WERI-Rb-1 (cell line): ENCODE data around the gene DGKI.

Source experiments
- DNase-seq: peaks from one replicate; pipeline ENCODE4 v3.0.0-alpha.2; 2020
- H3K27ac ChIP-seq: fragments of 250-450 bp; sonication (Bioruptor Pico); 2 replicates; pipeline ENCODE4 v1.5.1; 2020; ENCODE audit warnings: mild to moderate bottlenecking, moderate library complexity
- H3K27me3 ChIP-seq: fragments of 250-450 bp; sonication (Bioruptor Pico); 2 replicates; pipeline ENCODE4 v1.5.1; 2021; ENCODE audit warnings: mild to moderate bottlenecking, low read depth, moderate library complexity; ENCODE audit not compliant: insufficient read depth, severe bottlenecking
- H3K36me3 ChIP-seq: fragments of 250-450 bp; sonication (Bioruptor Pico); 2 replicates; pipeline ENCODE4 v1.5.1; 2020; ENCODE audit warnings: mild to moderate bottlenecking, moderate library complexity
- H3K4me3 ChIP-seq: 2 replicates; pipeline ENCODE4 v1.5.1; 2011; ENCODE audit warnings: low read depth, mild to moderate bottlenecking, control low read depth, low read length
- H3K9me3 ChIP-seq: fragments of 250-450 bp; sonication (Bioruptor Pico); 2 replicates; pipeline ENCODE4 v1.5.1; 2021; ENCODE audit warnings: mild to moderate bottlenecking, moderate library complexity; ENCODE audit not compliant: severe bottlenecking
- TF ChIP-seq, protein P1 (sequence below): IDR thresholded peaks from 2 replicates; pipeline ENCODE4 v1.5.1; 2011; ENCODE audit warnings: low read depth, mild to moderate bottlenecking, control low read depth, inconsistent platforms, low read length

DGKI gene

DNA sequence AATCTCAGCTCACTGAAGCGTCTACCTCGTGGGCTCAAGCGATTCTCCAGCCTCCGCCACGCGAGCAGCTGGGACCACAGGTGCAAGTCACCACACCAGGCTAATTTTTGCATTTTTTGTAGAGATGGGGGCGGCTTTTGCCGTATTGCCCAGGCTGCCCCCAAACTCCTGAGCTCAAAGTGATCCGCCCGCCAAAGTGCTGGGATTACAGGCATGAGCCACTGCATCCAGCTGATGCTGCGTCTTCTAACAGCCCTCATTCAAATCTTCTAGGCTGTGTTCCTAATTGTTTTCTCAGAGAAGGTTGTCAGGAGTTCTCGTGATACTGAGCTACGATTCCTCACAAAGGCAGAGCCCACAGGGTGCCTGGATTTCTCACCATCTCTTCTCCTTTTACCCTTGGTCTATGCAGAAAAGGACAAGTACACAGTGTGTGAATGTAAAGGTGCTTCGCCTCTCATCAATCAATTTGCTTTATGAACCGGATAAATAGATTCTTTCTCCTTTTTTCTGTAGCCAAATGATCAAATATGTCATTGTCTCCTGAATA, 255.9 kb downstream of the DGKI start:
- no peak overlapping the region for H3K27ac ChIP-seq
- H3K27me3 ChIP-seq, result no peaks in the 10 kb centered on the region
- no peak for DNase-seq
- TF ChIP-seq, protein P1, sequence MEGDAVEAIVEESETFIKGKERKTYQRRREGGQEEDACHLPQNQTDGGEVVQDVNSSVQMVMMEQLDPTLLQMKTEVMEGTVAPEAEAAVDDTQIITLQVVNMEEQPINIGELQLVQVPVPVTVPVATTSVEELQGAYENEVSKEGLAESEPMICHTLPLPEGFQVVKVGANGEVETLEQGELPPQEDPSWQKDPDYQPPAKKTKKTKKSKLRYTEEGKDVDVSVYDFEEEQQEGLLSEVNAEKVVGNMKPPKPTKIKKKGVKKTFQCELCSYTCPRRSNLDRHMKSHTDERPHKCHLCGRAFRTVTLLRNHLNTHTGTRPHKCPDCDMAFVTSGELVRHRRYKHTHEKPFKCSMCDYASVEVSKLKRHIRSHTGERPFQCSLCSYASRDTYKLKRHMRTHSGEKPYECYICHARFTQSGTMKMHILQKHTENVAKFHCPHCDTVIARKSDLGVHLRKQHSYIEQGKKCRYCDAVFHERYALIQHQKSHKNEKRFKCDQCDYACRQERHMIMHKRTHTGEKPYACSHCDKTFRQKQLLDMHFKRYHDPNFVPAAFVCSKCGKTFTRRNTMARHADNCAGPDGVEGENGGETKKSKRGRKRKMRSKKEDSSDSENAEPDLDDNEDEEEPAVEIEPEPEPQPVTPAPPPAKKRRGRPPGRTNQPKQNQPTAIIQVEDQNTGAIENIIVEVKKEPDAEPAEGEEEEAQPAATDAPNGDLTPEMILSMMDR, result no peak
- H3K36me3 ChIP-seq, result no peaks in the 10 kb centered on the region
- no peaks in the 10 kb centered on the region for H3K9me3 ChIP-seq
- no peak overlapping the region for H3K4me3 ChIP-seq

DNA sequence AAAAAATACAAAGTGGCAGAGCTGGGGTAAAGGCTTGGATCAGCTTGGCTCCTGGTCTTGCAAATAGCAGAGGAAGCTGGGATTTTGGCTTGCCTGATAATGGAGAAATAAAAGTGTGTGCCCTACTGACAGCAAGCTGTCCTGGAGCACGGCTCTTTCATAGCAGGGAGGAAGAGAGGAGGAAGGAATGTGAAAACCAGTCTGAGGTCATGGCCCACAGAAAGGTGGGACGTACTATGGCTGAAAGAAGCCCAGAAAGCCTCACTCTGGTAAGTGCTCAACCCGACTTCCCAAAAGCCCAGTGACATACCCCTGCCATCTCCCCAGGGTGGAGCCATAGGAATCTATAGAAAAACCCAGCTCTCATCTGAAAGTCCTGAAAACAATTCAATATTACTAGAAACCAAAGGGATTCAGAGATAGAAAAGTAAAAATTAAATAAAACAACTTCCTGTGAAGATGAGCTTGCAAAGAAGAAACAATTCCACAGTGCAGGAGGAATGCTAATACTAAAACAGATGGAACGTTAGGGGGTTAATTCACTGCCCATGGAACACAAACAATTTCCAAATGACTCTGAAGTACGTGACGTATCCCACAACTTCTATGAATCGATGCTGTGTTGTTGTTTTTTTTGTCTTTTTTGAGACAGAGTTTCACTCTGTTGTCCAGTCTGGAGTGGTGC, 256.6 kb downstream of the DGKI start:
- H3K36me3 ChIP-seq, result no peaks in the 10 kb centered on the region
- no peak for DNase-seq
- no peaks in the 10 kb centered on the region for H3K9me3 ChIP-seq
- TF ChIP-seq, protein P1, result no peak
- no peak overlapping the region for H3K27ac ChIP-seq
- no peak overlapping the region for H3K4me3 ChIP-seq
- H3K27me3 ChIP-seq, result no peaks in the 10 kb centered on the region

DNA sequence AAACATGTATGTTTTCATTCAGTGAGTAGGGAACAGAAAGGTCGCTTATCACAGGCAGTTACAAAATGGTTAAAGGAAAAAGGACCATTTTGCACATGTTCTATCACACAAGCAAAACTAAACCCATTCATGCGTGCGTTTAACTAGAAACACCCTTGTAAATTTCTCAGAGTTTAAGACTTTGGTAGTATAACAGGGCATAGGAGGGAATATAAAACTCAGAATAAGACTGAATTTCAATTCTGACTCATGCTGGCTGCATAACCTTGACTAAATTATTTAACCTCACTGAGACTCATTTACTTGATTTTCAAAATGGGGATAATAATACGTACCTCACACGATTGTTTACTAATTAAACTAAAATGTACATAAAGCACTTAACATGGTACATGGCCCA, 259.4 kb downstream of the DGKI start:
- Histone ChIP-seq H3K9me3 (no peaks in the 10 kb centered on the region), H3K27ac (no peak overlapping the region), H3K36me3 (no peaks in the 10 kb centered on the region), H3K4me3 (no peak overlapping the region), H3K27me3 (no peaks in the 10 kb centered on the region)
- TF ChIP-seq, protein P1, result no peak
- no peak for DNase-seq

DNA sequence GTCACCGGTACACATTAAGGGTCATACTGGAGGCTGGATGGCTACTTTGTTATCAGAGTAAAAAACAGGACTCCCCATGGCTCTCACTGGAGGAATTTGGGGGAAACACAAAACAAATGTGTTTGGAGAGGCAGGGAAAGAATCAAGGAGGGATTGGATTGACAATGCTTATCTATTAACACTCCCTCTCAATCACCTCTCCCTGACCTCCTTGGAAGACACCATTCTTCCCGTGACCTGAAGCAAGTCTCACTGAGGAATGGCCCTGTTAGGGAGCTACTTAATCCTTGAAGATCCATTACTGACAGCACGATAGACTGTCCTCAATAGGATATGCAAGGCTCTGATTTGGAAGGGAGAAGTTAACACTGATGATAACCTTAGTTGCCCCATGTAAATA, 261.2 kb downstream of the DGKI start:
- Histone ChIP-seq H3K36me3 (no peaks in the 10 kb centered on the region), H3K27me3 (no peaks in the 10 kb centered on the region), H3K27ac (no peak overlapping the region), H3K4me3 (no peak overlapping the region), H3K9me3 (no peaks in the 10 kb centered on the region)
- TF ChIP-seq, protein P1, result no peak
- no peak for DNase-seq

DNA sequence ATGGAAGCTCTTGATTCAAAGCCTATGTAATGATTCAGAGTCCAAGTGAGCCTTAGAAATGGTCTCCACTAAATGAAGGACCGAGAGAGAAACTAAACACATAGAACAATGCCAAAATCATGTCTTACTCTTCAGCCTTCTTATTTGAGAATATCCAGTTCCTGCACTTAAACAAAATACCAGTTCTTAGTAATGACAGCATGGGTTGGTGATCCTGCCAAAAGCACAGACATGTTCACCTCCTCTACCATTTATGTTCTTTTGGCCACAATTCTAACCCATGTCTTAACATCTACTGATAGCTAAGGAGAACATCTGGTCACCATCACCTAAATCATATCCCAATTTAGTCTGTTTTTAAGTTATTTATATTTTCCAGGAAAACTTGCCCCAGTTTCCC, 263.6 kb downstream of the DGKI start:
- Histone ChIP-seq H3K27me3 (no peaks in the 10 kb centered on the region), H3K9me3 (no peaks in the 10 kb centered on the region), H3K27ac (no peak overlapping the region), H3K36me3 (no peaks in the 10 kb centered on the region), H3K4me3 (no peak overlapping the region)
- TF ChIP-seq, protein P1, result no peak
- DNase-seq, result no peak
